Thyroid gland (tissue), 4 donors: ENCODE results near the gene PDE6D.

Source experiments
- CTCF ChIP-seq, 6 experiments: fragments of 200-600 bp in 3 of 6; fragments of 450-650 bp in 3 of 6; sonication (generic) in 3 of 6; IDR thresholded peaks; one replicate each; pipeline ENCODE4 v1.5.1; 2016 to 2019; ENCODE audit warnings: antibody characterized with exemption in 6 of 6, mild to moderate bottlenecking in 2 of 6, inconsistent platforms in 1 of 6, moderate library complexity in 1 of 6
- POLR2A ChIP-seq, 2 donors: fragments of 450-650 bp; IDR thresholded peaks; one replicate each; pipeline ENCODE4 v1.6.1; 2017; ENCODE audit warnings: antibody characterized with exemption in 2 of 2, mild to moderate bottlenecking in 2 of 2, moderate library complexity in 1 of 2

GRCh38 chr2:231726276-231726675 is 54.8 kb downstream of the PDE6D start:
- TF ChIP-seq CTCF (IDR thresholded peaks at IDR 0.05) (no peak), POLR2A (IDR thresholded peaks at IDR 0.05) (no peak)
